Keratinocyte (primary cell): ENCODE results near the gene IFITM10.

Source experiments
- EZH2 ChIP-seq: IDR thresholded peaks from one replicate; pipeline ENCODE4 v1.6.1; 2012; ENCODE audit warnings: inconsistent platforms, mild to moderate bottlenecking, low read length, moderate library complexity
- TF ChIP-seq, protein P1 (sequence below), 3 experiments: IDR thresholded peaks in 1 of 3; conservative IDR thresholded peaks in 1 of 3; optimal IDR thresholded peaks in 1 of 3; 2 replicates in 2 of 3; 3 replicates in 1 of 3; pipeline versions ENCODE3 to v1.5.1; 2011; ENCODE audit warnings: low read length in 3 of 3, mild to moderate bottlenecking in 3 of 3, moderate library complexity in 2 of 3, control low read depth in 1 of 3, inconsistent platforms in 1 of 3; ENCODE audit not compliant: insufficient read depth in 2 of 3; ENCODE audit errors: extremely low read depth in 1 of 3

DNA sequence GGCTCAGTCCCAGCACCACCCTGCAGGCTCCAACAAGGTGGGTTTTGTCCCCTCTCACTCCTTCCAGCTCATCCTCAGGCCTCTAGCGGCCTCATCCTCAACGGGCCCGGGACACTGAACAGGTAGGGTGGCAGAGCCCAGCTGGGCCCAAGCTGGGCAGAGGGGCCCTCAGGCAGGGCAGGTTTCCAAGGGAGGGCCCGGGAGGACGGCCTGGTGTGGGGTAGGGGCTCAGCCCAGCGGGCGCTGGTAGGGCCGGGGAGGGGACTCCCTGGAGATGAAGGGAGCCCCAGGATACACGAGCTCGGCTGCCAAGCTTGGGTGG lies 2.5 kb upstream of the IFITM10 start:
- no peak for TF ChIP-seq EZH2
- TF ChIP-seq, protein P1, sequence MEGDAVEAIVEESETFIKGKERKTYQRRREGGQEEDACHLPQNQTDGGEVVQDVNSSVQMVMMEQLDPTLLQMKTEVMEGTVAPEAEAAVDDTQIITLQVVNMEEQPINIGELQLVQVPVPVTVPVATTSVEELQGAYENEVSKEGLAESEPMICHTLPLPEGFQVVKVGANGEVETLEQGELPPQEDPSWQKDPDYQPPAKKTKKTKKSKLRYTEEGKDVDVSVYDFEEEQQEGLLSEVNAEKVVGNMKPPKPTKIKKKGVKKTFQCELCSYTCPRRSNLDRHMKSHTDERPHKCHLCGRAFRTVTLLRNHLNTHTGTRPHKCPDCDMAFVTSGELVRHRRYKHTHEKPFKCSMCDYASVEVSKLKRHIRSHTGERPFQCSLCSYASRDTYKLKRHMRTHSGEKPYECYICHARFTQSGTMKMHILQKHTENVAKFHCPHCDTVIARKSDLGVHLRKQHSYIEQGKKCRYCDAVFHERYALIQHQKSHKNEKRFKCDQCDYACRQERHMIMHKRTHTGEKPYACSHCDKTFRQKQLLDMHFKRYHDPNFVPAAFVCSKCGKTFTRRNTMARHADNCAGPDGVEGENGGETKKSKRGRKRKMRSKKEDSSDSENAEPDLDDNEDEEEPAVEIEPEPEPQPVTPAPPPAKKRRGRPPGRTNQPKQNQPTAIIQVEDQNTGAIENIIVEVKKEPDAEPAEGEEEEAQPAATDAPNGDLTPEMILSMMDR (optimal IDR thresholded peaks at IDR 0.05 in 1 of 3, IDR thresholded peaks at IDR 0.05 in 1 of 3, conservative IDR thresholded peaks at IDR 0.05 in 1 of 3; ENCODE audit: extremely low read depth in 1 of 3, insufficient read depth in 2 of 3, low read length in 3 of 3) = no peak
